Measurements from ENCODE around the gene RRAGC.

RRAGC gene

DNA sequence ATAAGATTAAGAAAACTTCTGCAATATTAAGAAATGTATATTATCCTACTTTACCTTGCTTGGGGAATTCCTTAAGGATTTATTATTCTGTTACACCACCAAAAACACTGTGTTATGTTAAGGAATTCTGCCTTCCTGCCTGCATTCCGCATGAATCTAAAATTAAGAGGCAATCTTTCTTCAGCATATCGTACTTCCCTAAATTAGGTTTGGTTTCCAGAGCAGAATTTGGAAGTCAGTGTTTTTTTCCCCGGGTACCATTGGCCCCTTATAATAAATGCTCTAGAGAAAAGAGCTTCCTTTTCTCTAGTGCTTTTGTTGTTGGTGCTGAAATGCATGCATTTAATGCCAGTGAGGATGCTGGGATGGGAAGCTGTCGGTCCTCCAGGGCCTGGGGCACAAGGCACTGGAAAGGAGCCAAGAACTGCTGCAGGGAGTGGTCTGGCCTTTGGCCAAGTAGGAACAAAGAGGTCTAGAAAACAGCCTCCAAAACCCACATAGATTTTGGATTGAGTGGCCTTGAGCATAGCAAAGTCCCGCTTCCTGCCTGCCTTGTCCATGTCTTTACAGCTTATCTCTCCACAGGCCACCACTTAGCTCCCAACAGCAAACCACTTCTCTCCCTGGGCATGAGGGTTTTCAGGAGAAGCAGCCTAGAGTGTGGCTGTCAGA is 69.9 kb downstream of the RRAGC start:
- no peaks in the 10 kb centered on the region for H3K79me2 ChIP-seq (ENCODE audit: insufficient read depth, low read depth)
- H2AFZ ChIP-seq (ENCODE audit: low read depth), result no peak overlapping the region
- TF ChIP-seq CTCF (conservative IDR thresholded peaks at IDR 0.05; ENCODE audit: low read depth, low read length), result no peak
- H3K4me2 ChIP-seq, result no peak overlapping the region
- no peak overlapping the region for H3K27ac ChIP-seq
- H3K27me3 ChIP-seq (ENCODE audit: insufficient read depth, low read depth), result no peaks in the 10 kb centered on the region
- no peaks in the 10 kb centered on the region for H3K4me1 ChIP-seq (ENCODE audit: low read depth, poor library complexity, severe bottlenecking)
- H4K20me1 ChIP-seq (ENCODE audit: insufficient read depth), result no peaks in the 10 kb centered on the region
- H3K36me3 ChIP-seq (ENCODE audit: insufficient read depth), result no peaks in the 10 kb centered on the region
- H3K4me3 ChIP-seq (IDR thresholded peaks at IDR 0.05; ENCODE audit: insufficient read depth, low read depth, low read length), result no peak overlapping the region
- no peak overlapping the region for H3K9ac ChIP-seq

GRCh38 chr1:38788341-38789336 is 70.9 kb downstream of the RRAGC start:
- Histone ChIP-seq H3K4me1 (ENCODE audit: low read depth, poor library complexity, severe bottlenecking) (no peaks in the 10 kb centered on the region), H3K4me3 (IDR thresholded peaks at IDR 0.05; ENCODE audit: insufficient read depth, low read depth, low read length) (no peak overlapping the region), H4K20me1 (ENCODE audit: insufficient read depth) (no peaks in the 10 kb centered on the region), H3K27ac (no peak overlapping the region), H2AFZ (ENCODE audit: low read depth) (no peak overlapping the region), H3K9ac (no peak overlapping the region), H3K36me3 (ENCODE audit: insufficient read depth) (no peaks in the 10 kb centered on the region), H3K27me3 (ENCODE audit: insufficient read depth, low read depth) (no peaks in the 10 kb centered on the region), H3K4me2 (no peak overlapping the region), H3K79me2 (ENCODE audit: insufficient read depth, low read depth) (no peaks in the 10 kb centered on the region)
- TF ChIP-seq CTCF (conservative IDR thresholded peaks at IDR 0.05; ENCODE audit: low read depth, low read length), result no peak
